ENCODE data around the gene HELQ. TPM values are rescaled to one million over a fixed set of nuclear protein-coding genes. Genes with fewer than 3 reads are reported as not detected.

Gene HELQ
- total and polyA plus RNA-seq, 2 of the 4 experiments (the other 2 are of a cell fraction): 8.8 to 9.1 TPM

GRCh38 chr4:83369831-83370639 is 85.6 kb downstream of the HELQ start:
- Histone ChIP-seq H3K4me3 (ENCODE audit: insufficient read depth, low read depth, low read length) (no peak overlapping the region), H3K18ac (ENCODE audit: low read depth, low read length) (no peak overlapping the region), H3K56ac (ENCODE audit: extremely low read depth, insufficient read depth, low read length) (no peak overlapping the region), H2AFZ (replicated peaks; ENCODE audit: low read length, poor library complexity) (no peak overlapping the region), H4K91ac (ENCODE audit: insufficient read depth, low read depth, low read length) (no peak overlapping the region), H2AK9ac (replicated peaks; ENCODE audit: low read depth, low read length, poor library complexity) (no peak overlapping the region), H4K8ac (ENCODE audit: low read depth in 2 of 2, low read length in 2 of 2) (no peak overlapping the region), H2BK5ac (ENCODE audit: low read depth, low read length, poor library complexity, severe bottlenecking) (no peak overlapping the region), H4K5ac (ENCODE audit: low read depth, low read length) (no peak overlapping the region), H2BK20ac (ENCODE audit: low read depth, low read length) (no peak overlapping the region), H3K14ac (replicated peaks; ENCODE audit: low read depth, low read length) (no peak overlapping the region), H3K36me3 (ENCODE audit: control insufficient read depth, insufficient read depth, low read length) (no peaks in the 10 kb centered on the region), H3K27me3 (ENCODE audit: control insufficient read depth, insufficient read depth, low read length) (peaks cover 21% of the 10 kb centered on the region), H3K23ac (ENCODE audit: low read depth, low read length) (no peak overlapping the region), H3K79me1 (ENCODE audit: low read depth in 1 of 2, low read length in 2 of 2) (no peaks in the 10 kb centered on the region), H3K27ac (ENCODE audit: insufficient read depth, low read length) (no peak overlapping the region), H2BK15ac (ENCODE audit: low read depth, low read length) (no peak overlapping the region), H3K9me1 (ENCODE audit: insufficient read depth, low read length) (no peaks in the 10 kb centered on the region), H3K4me1 (ENCODE audit: control insufficient read depth, insufficient read depth, low read length) (no peaks in the 10 kb centered on the region), H3K4ac (ENCODE audit: low read depth, low read length) (no peak overlapping the region), H3K9me3 (ENCODE audit: control insufficient read depth, insufficient read depth, low read length) (no peaks in the 10 kb centered on the region), H3K9ac (ENCODE audit: low read depth, low read length) (no peak overlapping the region), H3K4me2 (ENCODE audit: low read depth, low read length) (no peak overlapping the region), H2BK120ac (ENCODE audit: low read depth, low read length) (no peak overlapping the region), H2AK5ac (ENCODE audit: low read depth, low read length) (no peak overlapping the region), H4K20me1 (ENCODE audit: insufficient read depth, low read length) (no peaks in the 10 kb centered on the region)
- peak; percentile 33 for DNase-seq
- POLR2A ChIA-PET (ENCODE audit: unreplicated experiment): no interaction called here
- in situ Hi-C loops (cut with MboI; ENCODE audit: low sequenced_read_pairs) (loop anchor here (10.0 kb wide), 1 partner anchor 265 kb away; no protein-coding TSS in a partner anchor), intact Hi-C loops (cut with micrococcal nuclease) (no loop called here), dilution Hi-C loops (cut with HindIII; ENCODE audit: low sequenced_read_pairs, unreplicated experiment) (no loop called here)
- ATAC-seq (ENCODE audit: low read depth): no peak
- no TSS peak for BruUV-seq (replicated peaks)
- no CpG with 5 or more reads among the region's 4 CpGs for WGBS, 2 experiments (ENCODE audit: extremely low coverage in 2 of 2, insufficient read length in 1 of 2)
- CTCF ChIA-PET: interaction anchor here (1.1 to 1.9 kb wide), 2 partner anchors 9 to 14 kb away, joined by 3 to 5 read pairs; no protein-coding TSS in a partner anchor
- no peak for TF ChIP-seq MAFK (IDR thresholded peaks at IDR 0.05; ENCODE audit: low read depth, low read length)
- TF ChIP-seq RAD21 (IDR thresholded peaks at IDR 0.05; ENCODE audit: low read length): no peak
- TF ChIP-seq MAZ (IDR thresholded peaks at IDR 0.05; ENCODE audit: borderline replicate concordance, low read depth, low read length): no peak
- TF ChIP-seq MXI1 (IDR thresholded peaks at IDR 0.05; ENCODE audit: borderline replicate concordance, low read depth, low read length): no peak
- TF ChIP-seq CHD1 (IDR thresholded peaks at IDR 0.05; ENCODE audit: low read depth, low read length): no peak
- no peak for TF ChIP-seq POLR2A (IDR thresholded peaks at IDR 0.05; ENCODE audit: low read depth, low read length)
- TF ChIP-seq CTCF (conservative IDR thresholded peaks at IDR 0.05; ENCODE audit: low read depth, low read length): no peak
- no peak for TF ChIP-seq RCOR1 (IDR thresholded peaks at IDR 0.05; ENCODE audit: insufficient replicate concordance, low read length)
- no peak for TF ChIP-seq RFX5 (IDR thresholded peaks at IDR 0.05; ENCODE audit: low read depth, low read length)
- no peak for TF ChIP-seq FOS (IDR thresholded peaks at IDR 0.05; ENCODE audit: low read depth, low read length)
- TF ChIP-seq CEBPB (IDR thresholded peaks at IDR 0.05; ENCODE audit: low read depth, low read length): no peak
- TF ChIP-seq NFE2L2 (IDR thresholded peaks at IDR 0.05; ENCODE audit: low read depth, low read length): no peak
- TF ChIP-seq SMC3 (IDR thresholded peaks at IDR 0.05; ENCODE audit: low read depth, low read length): no peak
- no peak for TF ChIP-seq ELK1 (IDR thresholded peaks at IDR 0.05; ENCODE audit: borderline replicate concordance, low read depth, low read length)
- TF ChIP-seq BHLHE40 (IDR thresholded peaks at IDR 0.05; ENCODE audit: low read depth, low read length): no peak

Data from IMR-90 (cell line).